Thyroid gland (tissue), 4 donors: ENCODE data around the gene HASPIN. TPM values are rescaled to one million over a fixed set of nuclear protein-coding genes. Genes with fewer than 3 reads are reported as not detected.
"Not testable (repeated sequence)": the region's sequence is repeated elsewhere in the genome, so short reads cannot be mapped to it uniquely, and the experiment has no call there.

Experiments used
- DNase-seq, 2 donors: peaks; one replicate each; pipeline ENCODE4 v3.0.0-alpha.2; 2019
- H3K27ac ChIP-seq, 3 donors: fragments of 200-600 bp; sonication (generic); 1 replicate in 2 of 3; 2 replicates in 1 of 3; pipeline ENCODE4 v1.5.1; 2016 to 2019; ENCODE audit warnings: mild to moderate bottlenecking in 1 of 3, moderate library complexity in 1 of 3
- H3K27me3 ChIP-seq: fragments of 200-600 bp; sonication (generic); one replicate; pipeline ENCODE4 v1.5.1; 2019
- H3K36me3 ChIP-seq, 2 donors: fragments of 200-600 bp; sonication (generic); one replicate each; pipeline ENCODE4 v1.5.1; 2016 to 2019
- H3K4me1 ChIP-seq, 2 donors: fragments of 200-600 bp; sonication (generic); one replicate each; pipeline ENCODE4 v1.5.1; 2017 to 2019
- H3K4me3 ChIP-seq, 3 donors: fragments of 200-600 bp; sonication (generic); replicated peaks in 1 of 3; 1 replicate in 2 of 3; 2 replicates in 1 of 3; pipeline ENCODE4 v1.5.1; 2016; ENCODE audit warnings: mild to moderate bottlenecking in 1 of 3
- H3K9me3 ChIP-seq: fragments of 200-600 bp; sonication (generic); one replicate; pipeline ENCODE4 v1.5.1; 2017
- POLR2A ChIP-seq, 2 donors: fragments of 450-650 bp; IDR thresholded peaks; one replicate each; pipeline ENCODE4 v1.6.1; 2017; ENCODE audit warnings: antibody characterized with exemption in 2 of 2, mild to moderate bottlenecking in 2 of 2, moderate library complexity in 1 of 2
- WGBS, 2 donors: methylation state at CpG; one replicate each; pipeline ENCODE4 v1.1.5; 2017; 5-methylcytosine and 5-hydroxymethylcytosine counted together
- intact Hi-C: fragments of 100-400 bp; cut with DNase I; formaldehyde crosslinking; loops from one replicate; pipeline ENCODE4 v1.15.1; 2023
- total RNA-seq, 4 donors: library from RNA; depleted of rRNA; stranded (reverse); fragments of >200 nt; gene quantifications; one replicate each; pipeline ENCODE4 v1.2.3, GENCODE V29; 2016
- TF ChIP-seq, protein P1 (sequence below), 6 experiments: fragments of 200-600 bp in 3 of 6; fragments of 450-650 bp in 3 of 6; sonication (generic) in 3 of 6; IDR thresholded peaks; one replicate each; pipeline ENCODE4 v1.5.1; 2016 to 2019; ENCODE audit warnings: antibody characterized with exemption in 6 of 6, mild to moderate bottlenecking in 2 of 6, inconsistent platforms in 1 of 6, moderate library complexity in 1 of 6

The HASPIN gene
- total RNA-seq, 4 donors from 2014 or later = 0.13 to 0.21 TPM; not detected in 2

DNA sequence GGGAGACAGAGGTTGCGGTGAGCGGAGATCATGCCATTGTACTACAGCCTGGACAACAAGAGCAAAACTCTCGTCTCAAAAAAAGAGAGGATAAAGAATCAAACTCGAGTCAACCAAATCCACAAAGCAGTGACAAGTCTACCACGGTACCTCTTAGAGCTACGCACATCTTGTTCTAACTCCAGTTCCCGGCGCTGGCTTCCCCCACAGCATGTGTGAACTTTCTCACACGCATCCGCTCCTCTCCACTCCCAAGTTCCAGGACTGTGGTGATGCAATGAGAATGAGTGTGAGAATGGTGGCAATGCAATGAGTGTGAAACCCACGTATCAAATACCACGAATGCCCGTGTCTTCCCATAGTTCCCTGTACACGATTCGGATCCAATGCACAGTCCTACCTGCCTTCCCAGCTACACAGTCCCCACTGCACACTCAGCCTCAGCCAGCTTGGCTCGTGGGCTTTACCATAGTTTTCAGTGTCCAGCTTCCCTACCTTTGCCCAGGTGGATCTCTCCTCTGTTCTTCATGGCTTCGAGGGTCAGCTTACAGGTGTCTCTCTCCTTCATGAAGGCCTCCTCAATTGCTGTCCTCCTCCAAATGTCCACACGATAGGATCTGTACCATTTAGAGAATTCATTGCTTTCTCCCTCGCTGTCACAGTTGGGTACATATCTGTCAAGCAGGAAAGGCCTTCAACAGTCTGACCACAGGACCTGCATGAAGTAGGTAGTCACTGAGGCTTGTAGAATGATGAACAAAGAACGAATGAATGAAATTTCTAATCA lies 18.6 kb upstream of the HASPIN start:
- no peak for TF ChIP-seq POLR2A (IDR thresholded peaks at IDR 0.05)
- TF ChIP-seq, protein P1, sequence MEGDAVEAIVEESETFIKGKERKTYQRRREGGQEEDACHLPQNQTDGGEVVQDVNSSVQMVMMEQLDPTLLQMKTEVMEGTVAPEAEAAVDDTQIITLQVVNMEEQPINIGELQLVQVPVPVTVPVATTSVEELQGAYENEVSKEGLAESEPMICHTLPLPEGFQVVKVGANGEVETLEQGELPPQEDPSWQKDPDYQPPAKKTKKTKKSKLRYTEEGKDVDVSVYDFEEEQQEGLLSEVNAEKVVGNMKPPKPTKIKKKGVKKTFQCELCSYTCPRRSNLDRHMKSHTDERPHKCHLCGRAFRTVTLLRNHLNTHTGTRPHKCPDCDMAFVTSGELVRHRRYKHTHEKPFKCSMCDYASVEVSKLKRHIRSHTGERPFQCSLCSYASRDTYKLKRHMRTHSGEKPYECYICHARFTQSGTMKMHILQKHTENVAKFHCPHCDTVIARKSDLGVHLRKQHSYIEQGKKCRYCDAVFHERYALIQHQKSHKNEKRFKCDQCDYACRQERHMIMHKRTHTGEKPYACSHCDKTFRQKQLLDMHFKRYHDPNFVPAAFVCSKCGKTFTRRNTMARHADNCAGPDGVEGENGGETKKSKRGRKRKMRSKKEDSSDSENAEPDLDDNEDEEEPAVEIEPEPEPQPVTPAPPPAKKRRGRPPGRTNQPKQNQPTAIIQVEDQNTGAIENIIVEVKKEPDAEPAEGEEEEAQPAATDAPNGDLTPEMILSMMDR (IDR thresholded peaks at IDR 0.05) = no peak
- no peak for DNase-seq
- H3K4me1 ChIP-seq = no peaks in the 10 kb centered on the region
- no peak overlapping the region for H3K27ac ChIP-seq
- H3K36me3 ChIP-seq = no peaks in the 10 kb centered on the region
- intact Hi-C loops = no loop called here
- H3K4me3 ChIP-seq = no peak overlapping the region
- no peaks in the 10 kb centered on the region for H3K9me3 ChIP-seq
- no peaks in the 10 kb centered on the region for H3K27me3 ChIP-seq
- WGBS, 2 donors = 82 to 84% methylated on average over 20 of the region's 20 CpGs

DNA sequence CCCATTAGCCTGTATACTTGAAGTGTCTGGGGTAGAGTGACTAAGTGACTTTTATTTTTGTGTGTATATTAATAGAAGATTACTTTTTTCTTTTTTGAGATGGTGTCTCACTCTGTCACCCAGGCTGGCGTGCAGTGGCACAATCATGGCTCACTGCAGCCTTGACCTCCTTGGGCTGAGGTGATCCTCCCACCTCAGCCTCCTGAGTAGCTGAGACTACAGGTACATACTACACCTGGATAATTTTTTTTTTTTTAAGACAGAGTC lies 18.1 kb upstream of the HASPIN start:
- H3K4me1 ChIP-seq, intact Hi-C loops, H3K36me3 ChIP-seq, H3K27ac ChIP-seq, H3K27me3 ChIP-seq, H3K9me3 ChIP-seq, DNase-seq, H3K4me3 ChIP-seq: not testable (repeated sequence)
- WGBS, 2 donors = 97 to 100% methylated on average over 1 of the region's 1 CpG

DNA sequence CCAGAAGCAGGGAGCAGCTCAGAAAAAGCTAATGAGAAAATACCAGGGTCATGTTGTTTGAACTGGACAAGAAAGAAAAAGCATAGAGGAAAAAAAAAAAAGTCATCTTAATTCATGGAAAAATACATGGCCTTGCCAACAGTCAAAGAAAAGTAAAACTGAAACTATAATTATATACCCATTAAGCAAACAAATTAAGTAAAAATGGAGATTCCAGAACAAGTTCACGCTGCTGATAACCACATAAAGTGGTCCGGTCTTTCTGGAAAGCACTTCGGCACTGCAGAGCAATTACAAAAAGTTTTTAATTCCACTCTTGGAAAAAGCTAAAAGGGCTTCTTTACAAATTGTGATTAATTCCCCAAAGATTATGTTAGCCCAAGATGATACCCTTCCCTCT lies 15.3 kb upstream of the HASPIN start:
- Histone ChIP-seq H3K4me3 (no peak overlapping the region), H3K4me1 (no peaks in the 10 kb centered on the region), H3K9me3 (no peaks in the 10 kb centered on the region), H3K36me3 (no peaks in the 10 kb centered on the region), H3K27me3 (no peaks in the 10 kb centered on the region), H3K27ac (no peak overlapping the region)
- 59 to 83% methylated on average over 3 of the region's 3 CpGs for whole genome bisulfite sequencing, 2 donors
- no peak for TF ChIP-seq POLR2A (IDR thresholded peaks at IDR 0.05)
- TF ChIP-seq, protein P1 (IDR thresholded peaks at IDR 0.05) = no peak
- intact Hi-C loops = no loop called here
- no peak for DNase-seq

DNA sequence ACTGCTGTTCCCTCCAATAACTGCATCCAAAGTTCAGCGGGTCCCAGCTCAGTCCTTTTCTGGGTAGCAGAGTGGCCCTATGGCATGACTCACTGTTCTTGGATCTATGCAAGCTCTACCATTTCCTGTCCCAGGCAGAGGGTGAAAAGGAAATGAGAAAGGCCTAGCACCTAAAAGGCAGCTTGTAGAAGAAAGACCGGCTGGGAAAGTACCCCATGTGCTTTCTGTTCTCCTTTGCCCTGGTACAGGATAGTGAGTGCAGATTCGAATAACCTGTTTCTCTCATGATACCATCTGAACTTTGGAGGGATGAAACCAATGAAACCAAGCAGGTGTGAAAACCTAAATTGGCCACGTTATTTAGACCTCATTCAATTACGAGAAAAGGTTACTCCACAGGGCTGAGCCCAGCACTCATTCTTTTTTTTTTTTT lies 12.7 kb upstream of the HASPIN start:
- peaks cover 12 to 19% of the 10 kb centered on the region in 2 donors for H3K36me3 ChIP-seq
- H3K4me3 ChIP-seq = no peak overlapping the region
- H3K9me3 ChIP-seq = no peaks in the 10 kb centered on the region
- no peak for DNase-seq
- WGBS, 2 donors = 64 to 76% methylated on average over 5 of the region's 5 CpGs
- H3K4me1 ChIP-seq = no peaks in the 10 kb centered on the region
- no peaks in the 10 kb centered on the region for H3K27me3 ChIP-seq
- intact Hi-C loops = no loop called here
- TF ChIP-seq, protein P1 (IDR thresholded peaks at IDR 0.05) = no peak
- TF ChIP-seq POLR2A (IDR thresholded peaks at IDR 0.05) = no peak
- no peak overlapping the region for H3K27ac ChIP-seq

DNA sequence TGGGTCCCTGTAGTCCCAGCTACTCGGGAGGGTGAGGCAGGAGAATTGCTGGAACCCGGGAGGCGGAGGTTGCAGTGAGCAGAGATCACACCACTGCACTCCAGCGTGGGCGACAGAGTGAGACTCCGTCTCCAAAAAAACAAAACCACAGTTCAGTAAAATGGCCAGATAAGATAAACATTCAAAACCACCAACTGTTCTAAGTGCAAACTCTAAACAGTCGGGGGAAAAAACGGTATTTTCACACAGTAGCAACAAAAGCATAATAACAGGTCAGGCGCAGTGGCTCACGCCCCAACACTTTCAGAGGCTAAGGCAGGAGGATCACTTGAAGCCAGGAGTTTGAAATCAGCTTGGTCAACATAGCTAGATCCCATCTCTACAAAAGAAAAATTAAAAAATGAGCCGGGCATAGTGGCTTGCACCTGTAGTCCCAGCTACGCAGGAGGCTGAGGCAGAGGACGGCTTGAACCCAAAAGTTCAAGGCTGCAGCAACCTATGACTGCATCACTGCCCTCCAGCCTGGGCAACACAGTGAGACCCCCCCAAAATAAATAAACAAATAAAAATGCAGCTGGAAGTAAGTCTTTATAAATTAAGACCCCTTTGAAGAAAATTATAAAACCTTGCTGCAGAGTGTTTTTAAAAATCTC lies 10.8 kb upstream of the HASPIN start:
- Histone ChIP-seq H3K27ac (no peak overlapping the region), H3K27me3 (no peaks in the 10 kb centered on the region), H3K9me3 (no peaks in the 10 kb centered on the region), H3K36me3 (peaks cover 12 to 35% of the 10 kb centered on the region in 2 donors), H3K4me3 (no peak overlapping the region), H3K4me1 (no peaks in the 10 kb centered on the region)
- 68 to 89% methylated on average over 13 of the region's 13 CpGs for WGBS, 2 donors
- no peak for TF ChIP-seq POLR2A (IDR thresholded peaks at IDR 0.05)
- TF ChIP-seq, protein P1 (IDR thresholded peaks at IDR 0.05) = no peak
- intact Hi-C loops = no loop called here
- DNase-seq = no peak
